GM12878 (cell line): ENCODE results near the gene SPOCK1. TPM values are rescaled to one million over a fixed set of nuclear protein-coding genes. Genes with fewer than 3 reads are reported as not detected.

Experiments used
- ATAC-seq: fragments of 200-7000 bp; cut with Tn5 transposase; 3 replicates; pipeline ENCODE4 v1.9.1; 2020; ENCODE audit warnings: mild to moderate bottlenecking, moderate library complexity
- BruUV-seq: library from RNA; stranded (reverse); fragments of 400-500 nt; replicated peaks from 2 replicates; lab custom pipeline; 2021; lab: Mats Ljungman, UMichigan
- CTCF ChIA-PET: fragments of 300-600 bp; sonication (Branson Sonifier 250); formaldehyde crosslinking; extraction: SDS; loops from one replicate; lab custom pipeline; 2021; ENCODE audit warnings: inconsistent platforms; lab: Yijun Ruan, JAX
- POLR2A ChIA-PET: fragments of 350-600 bp; formaldehyde crosslinking; extraction: SDS; loops from one replicate; lab custom pipeline; 2021; ENCODE audit warnings: inconsistent platforms; lab: Charles Lee
- RAD21 ChIA-PET: fragments of 300-600 bp; sonication (Branson Sonifier 250); formaldehyde crosslinking; loops from one replicate; lab custom pipeline; 2023; ENCODE audit warnings: antibody characterized with exemption; ENCODE audit not compliant: unreplicated experiment; lab: Charles Lee
- SMC1A ChIA-PET: fragments of 300-600 bp; sonication (Branson Sonifier 250); formaldehyde crosslinking; loops from one replicate; lab custom pipeline; 2023; ENCODE audit not compliant: unreplicated experiment, uncharacterized antibody; lab: Charles Lee
- DNase-seq: peaks from one replicate; pipeline ENCODE4 v3.0.0-alpha.2; 2011; ENCODE audit warnings: low read depth, low spot score
- FAIRE-seq: peaks from 3 replicates; lab custom pipeline; 2011; peaks lifted over from hg19 to GRCh38; lab: Jason Lieb, UNC
- H2AFZ ChIP-seq: 2 replicates; pipeline ENCODE4 v1.6.0; 2011; ENCODE audit warnings: low read depth, low read length, control low read depth; ENCODE audit not compliant: control insufficient read depth
- H3K27ac ChIP-seq: 2 replicates; pipeline ENCODE4 v1.5.1; 2011; ENCODE audit warnings: control low read depth; ENCODE audit not compliant: control insufficient read depth, insufficient read depth
- H3K27me3 ChIP-seq, 2 experiments: replicated peaks in 1 of 2; 2 replicates each; pipeline versions ENCODE4 v1.6.0 to v1.6.1; 2011; ENCODE audit warnings: low read length in 1 of 2; ENCODE audit not compliant: control insufficient read depth in 2 of 2, insufficient read depth in 2 of 2
- H3K36me3 ChIP-seq, 2 experiments: 2 replicates each; pipeline ENCODE4 v1.5.1; 2011; ENCODE audit warnings: low read length in 1 of 2; ENCODE audit not compliant: control insufficient read depth in 2 of 2, insufficient read depth in 2 of 2
- H3K4me1 ChIP-seq: 2 replicates; pipeline ENCODE4 v1.6.1; 2011; ENCODE audit warnings: mild to moderate bottlenecking, low read length, moderate library complexity, mixed read lengths; ENCODE audit not compliant: control insufficient read depth, insufficient read depth
- H3K4me2 ChIP-seq: 2 replicates; pipeline ENCODE4 v1.6.0; 2011; ENCODE audit warnings: control low read depth; ENCODE audit not compliant: control insufficient read depth, insufficient read depth
- H3K4me3 ChIP-seq: fragments of 200-600 bp; sonication (generic); 2 replicates; pipeline ENCODE4 v1.5.1; 2016
- H3K79me2 ChIP-seq: 2 replicates; pipeline ENCODE4 v1.6.0; 2011; ENCODE audit warnings: low read length; ENCODE audit not compliant: control insufficient read depth, insufficient read depth
- H3K9ac ChIP-seq: 2 replicates; pipeline ENCODE4 v1.8.0; 2011; ENCODE audit warnings: low read length, control low read depth, mixed read lengths; ENCODE audit not compliant: control insufficient read depth, insufficient read depth
- H3K9me3 ChIP-seq: replicated peaks from 3 replicates; pipeline ENCODE4 v1.5.1; 2011; ENCODE audit warnings: mild to moderate bottlenecking, low read length; ENCODE audit not compliant: control insufficient read depth, insufficient read depth
- H4K20me1 ChIP-seq: 2 replicates; pipeline ENCODE4 v1.6.0; 2011; ENCODE audit not compliant: control insufficient read depth, insufficient read depth
- ASH2L ChIP-seq: fragments of 300-600, 200-600 bp; sonication (generic); IDR thresholded peaks from 2 replicates; pipeline ENCODE4 v1.6.1; 2017; ENCODE audit warnings: low read depth, mild to moderate bottlenecking, borderline replicate concordance
- DPF2 ChIP-seq: fragments of 450-650 bp; IDR thresholded peaks from 2 replicates; pipeline ENCODE4 v1.6.1; 2017; ENCODE audit warnings: mild to moderate bottlenecking
- MEF2A ChIP-seq: IDR thresholded peaks from 2 replicates; pipeline ENCODE4 v1.6.1; 2011; ENCODE audit warnings: low read depth, mild to moderate bottlenecking, low read length, moderate library complexity; ENCODE audit not compliant: insufficient read depth
- MEF2B ChIP-seq: fragments of 450-650 bp; IDR thresholded peaks from 2 replicates; pipeline ENCODE4 v1.6.1; 2018; ENCODE audit warnings: mild to moderate bottlenecking, moderate library complexity; ENCODE audit not compliant: partially characterized antibody, poor library complexity, severe bottlenecking
- NFXL1 ChIP-seq: fragments of 450-650 bp; IDR thresholded peaks from 2 replicates; pipeline ENCODE4 v1.6.1; 2017; ENCODE audit warnings: antibody characterized with exemption, mild to moderate bottlenecking, borderline replicate concordance
- POLR2A ChIP-seq: IDR thresholded peaks from 2 replicates; pipeline ENCODE4 v1.6.1; 2011; ENCODE audit warnings: low read depth, mild to moderate bottlenecking, low read length
- POLR2AphosphoS2 ChIP-seq: IDR thresholded peaks from 2 replicates; pipeline ENCODE4 v1.6.1; 2011; ENCODE audit warnings: low read depth, mild to moderate bottlenecking, low read length, improper control_type of control experiment, moderate library complexity
- RAD51 ChIP-seq: fragments of 450-650 bp; IDR thresholded peaks from 2 replicates; pipeline ENCODE4 v1.6.1; 2016; ENCODE audit warnings: moderate library complexity, mild to moderate bottlenecking, inconsistent platforms
- SREBF2 ChIP-seq: IDR thresholded peaks from 2 replicates; pipeline ENCODE4 v1.6.1; 2012; ENCODE audit warnings: mild to moderate bottlenecking, low read length
- SUPT20H ChIP-seq: IDR thresholded peaks from 2 replicates; pipeline ENCODE4 v1.6.1; 2011; ENCODE audit warnings: low read depth, mild to moderate bottlenecking, low read length, moderate library complexity, borderline replicate concordance; ENCODE audit not compliant: control insufficient read depth
- ZNF217 ChIP-seq: fragments of 450-650 bp; IDR thresholded peaks from 2 replicates; pipeline ENCODE4 v1.6.1; 2017; ENCODE audit warnings: antibody characterized with exemption, mild to moderate bottlenecking
- ZNF274 ChIP-seq: IDR thresholded peaks from one replicate; pipeline ENCODE4 v1.8.0; 2011; ENCODE audit not compliant: insufficient read length, insufficient read depth
- WGBS: methylation state at CpG from one replicate; pipeline ENCODE4 v1.1.6; 2016; ENCODE audit warnings: low lambda C conversion rate; ENCODE audit not compliant: insufficient replicate concordance, insufficient coverage; ENCODE audit errors: missing lambda C conversion rate; 5-methylcytosine and 5-hydroxymethylcytosine counted together
- in situ Hi-C: fragments of 300-500 bp; cut with MboI; formaldehyde crosslinking; loops from 9 replicates; pipeline ENCODE4 v1.14.3; 2018; ENCODE audit warnings: mixed read lengths
- intact Hi-C: fragments of 100-400 bp; cut with micrococcal nuclease; formaldehyde crosslinking; loops from one replicate; pipeline ENCODE4 v1.14.2; 2022; ENCODE audit not compliant: unreplicated experiment
- polyA plus RNA-seq, 11 experiments: library from polyadenylated mRNA; depleted of rRNA in 4 of 11; unstranded in 6 of 11; stranded (reverse) in 5 of 11; fragments of >200 nt; fragmentation: Nextera tagmentation in 4 of 11; fragmentation: Illumina TruSeq in 1 of 11; extraction: Ambion mirVana in 4 of 11; extraction: Trizol in 1 of 11; gene quantifications; 1 replicate in 1 of 11; 2 replicates in 10 of 11; pipeline versions ENCODE4 v1.2.1 to v1.2.3, GENCODE V29; 2011 to 2016; ENCODE audit warnings: inconsistent platforms in 2 of 11, missing spikeins in 2 of 11, low read depth in 1 of 11
- total RNA-seq, 4 experiments: library from RNA; depleted of rRNA in 3 of 4; stranded (reverse); fragments of >200 nt in 3 of 4; fragmentation: Illumina TruSeq in 1 of 4; extraction: Trizol in 1 of 4; gene quantifications; 2 replicates each; pipeline versions ENCODE4 v1.2.1 to v1.2.3, GENCODE V29; 2013 to 2021
- TF ChIP-seq, protein P1 (sequence below): fragments of 150-350 bp; IDR thresholded peaks from 2 replicates; pipeline ENCODE4 v1.6.1; 2016; ENCODE audit warnings: low read depth, low read length

SPOCK1 gene
- total and polyA plus RNA-seq, 10 of the 15 experiments (the other 5 are each of a cell fraction or from before 2014, with no cell fraction given), result 0.06 to 0.68 (median 0.25) TPM; not detected in 3

GRCh38 chr5:137190031-137190430, 309.1 kb downstream of the SPOCK1 start:
- no peak overlapping the region for H2AFZ ChIP-seq
- H3K9me3 ChIP-seq, result no peaks in the 10 kb centered on the region
- no peak overlapping the region for H3K27ac ChIP-seq
- DNase-seq (no peak), FAIRE-seq (no peak), ATAC-seq (no peak)
- SMC1A ChIA-PET, result no interaction called here
- TF ChIP-seq ASH2L (no peak), RAD51 (no peak), POLR2AphosphoS2 (no peak), POLR2A (no peak), MEF2A (no peak), SREBF2 (no peak), NFXL1 (no peak)
- no TSS peak for BruUV-seq
- no peaks in the 10 kb centered on the region for H3K79me2 ChIP-seq
- no peak overlapping the region for H3K9ac ChIP-seq
- in situ Hi-C loops, result no loop called here
- peaks cover 0 to 3% of the 10 kb centered on the region in 2 experiments; a peak in 2 of 4 replicates for H3K27me3 ChIP-seq
- CTCF ChIA-PET, result no interaction called here
- RAD21 ChIA-PET, result no interaction called here
- no peaks in the 10 kb centered on the region for H3K4me1 ChIP-seq
- no peaks in the 10 kb centered on the region for H3K36me3 ChIP-seq
- 2% methylated on average over 2 of the region's 2 CpGs for WGBS
- intact Hi-C loops, result no loop called here
- POLR2A ChIA-PET, result no interaction called here
- no peak overlapping the region for H3K4me2 ChIP-seq
- H4K20me1 ChIP-seq, result no peaks in the 10 kb centered on the region
- no peak overlapping the region for H3K4me3 ChIP-seq

GRCh38 chr5:137188566-137188965, 310.6 kb downstream of the SPOCK1 start:
- no peaks in the 10 kb centered on the region for H3K9me3 ChIP-seq
- no TSS peak for BruUV-seq
- no peak overlapping the region for H3K4me2 ChIP-seq
- ChIA-PET RAD21 (interaction anchor here (0.7 kb wide), 1 partner anchor 46 kb away, joined by 3 read pairs; no protein-coding TSS in a partner anchor), CTCF (no interaction called here), SMC1A (no interaction called here), POLR2A (no interaction called here)
- no peak overlapping the region for H3K4me3 ChIP-seq
- FAIRE-seq, result no peak
- 3% methylated on average over 5 of the region's 5 CpGs for WGBS
- H3K4me1 ChIP-seq, result no peaks in the 10 kb centered on the region
- DNase-seq, result no peak
- no peak overlapping the region for H3K27ac ChIP-seq
- intact Hi-C loops, result no loop called here
- H4K20me1 ChIP-seq, result no peaks in the 10 kb centered on the region
- H3K9ac ChIP-seq, result no peak overlapping the region
- no peaks in the 10 kb centered on the region for H3K79me2 ChIP-seq
- H3K36me3 ChIP-seq, result no peaks in the 10 kb centered on the region
- H2AFZ ChIP-seq, result no peak overlapping the region
- no peak for ATAC-seq
- peaks cover 0 to 3% of the 10 kb centered on the region in 2 experiments; a peak in 1 of 4 replicates for H3K27me3 ChIP-seq
- in situ Hi-C loops, result no loop called here
- no peak for TF ChIP-seq SUPT20H
- no peak for TF ChIP-seq MEF2B
- no peak for TF ChIP-seq ZNF217
- TF ChIP-seq, protein P1, sequence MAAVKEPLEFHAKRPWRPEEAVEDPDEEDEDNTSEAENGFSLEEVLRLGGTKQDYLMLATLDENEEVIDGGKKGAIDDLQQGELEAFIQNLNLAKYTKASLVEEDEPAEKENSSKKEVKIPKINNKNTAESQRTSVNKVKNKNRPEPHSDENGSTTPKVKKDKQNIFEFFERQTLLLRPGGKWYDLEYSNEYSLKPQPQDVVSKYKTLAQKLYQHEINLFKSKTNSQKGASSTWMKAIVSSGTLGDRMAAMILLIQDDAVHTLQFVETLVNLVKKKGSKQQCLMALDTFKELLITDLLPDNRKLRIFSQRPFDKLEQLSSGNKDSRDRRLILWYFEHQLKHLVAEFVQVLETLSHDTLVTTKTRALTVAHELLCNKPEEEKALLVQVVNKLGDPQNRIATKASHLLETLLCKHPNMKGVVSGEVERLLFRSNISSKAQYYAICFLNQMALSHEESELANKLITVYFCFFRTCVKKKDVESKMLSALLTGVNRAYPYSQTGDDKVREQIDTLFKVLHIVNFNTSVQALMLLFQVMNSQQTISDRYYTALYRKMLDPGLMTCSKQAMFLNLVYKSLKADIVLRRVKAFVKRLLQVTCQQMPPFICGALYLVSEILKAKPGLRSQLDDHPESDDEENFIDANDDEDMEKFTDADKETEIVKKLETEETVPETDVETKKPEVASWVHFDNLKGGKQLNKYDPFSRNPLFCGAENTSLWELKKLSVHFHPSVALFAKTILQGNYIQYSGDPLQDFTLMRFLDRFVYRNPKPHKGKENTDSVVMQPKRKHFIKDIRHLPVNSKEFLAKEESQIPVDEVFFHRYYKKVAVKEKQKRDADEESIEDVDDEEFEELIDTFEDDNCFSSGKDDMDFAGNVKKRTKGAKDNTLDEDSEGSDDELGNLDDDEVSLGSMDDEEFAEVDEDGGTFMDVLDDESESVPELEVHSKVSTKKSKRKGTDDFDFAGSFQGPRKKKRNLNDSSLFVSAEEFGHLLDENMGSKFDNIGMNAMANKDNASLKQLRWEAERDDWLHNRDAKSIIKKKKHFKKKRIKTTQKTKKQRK, result no peak
- TF ChIP-seq RAD51, result no peak
- no peak for TF ChIP-seq DPF2
- no peak for TF ChIP-seq ZNF274
